Measurements from ENCODE around the gene VSIG8. TPM values are rescaled to one million over a fixed set of nuclear protein-coding genes. Genes with fewer than 3 reads are reported as not detected.
A peak's percentile ranks its signal among the peaks of the same experiment; 100 is the strongest.

VSIG8 gene
- total RNA-seq, 1 donor from 2014 or later: not detected

GRCh38 chr1:159856576-159856975 is 5.9 kb downstream of the VSIG8 start:
- DNase-seq (ENCODE audit: low spot score): no peak

- DNase-seq (ENCODE audit: low spot score): no peak
Observed at GRCh38 chr1:159855709-159856108, 6.7 kb downstream of the VSIG8 start.

DNA sequence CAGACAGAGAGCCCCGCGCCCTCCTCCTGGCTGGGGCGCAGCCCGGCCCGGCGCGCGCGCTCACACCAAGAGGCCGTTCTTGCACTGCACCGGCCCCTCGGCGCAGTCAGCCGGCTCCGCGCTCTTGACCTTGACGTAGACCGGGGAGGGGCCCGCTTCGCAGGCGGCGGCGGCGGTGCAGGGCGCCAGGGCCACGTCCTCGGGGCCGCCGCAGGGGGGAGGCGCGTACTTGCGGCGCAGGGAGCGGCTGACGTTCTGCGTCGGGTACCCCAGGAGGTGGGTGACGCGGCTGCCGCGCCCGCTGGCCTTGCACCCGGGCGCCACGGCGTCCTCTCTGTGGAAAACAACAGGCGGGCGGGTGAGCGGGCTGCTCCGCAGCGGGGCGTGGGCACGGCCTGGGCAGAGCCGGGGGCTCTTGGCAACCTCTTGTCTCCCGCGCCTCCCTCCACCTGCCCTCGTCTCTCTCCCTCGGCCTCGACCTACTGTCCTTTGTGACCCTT is 7.7 kb downstream of the VSIG8 start:
- DNase-seq (ENCODE audit: low spot score): peak; percentile 87

DNA sequence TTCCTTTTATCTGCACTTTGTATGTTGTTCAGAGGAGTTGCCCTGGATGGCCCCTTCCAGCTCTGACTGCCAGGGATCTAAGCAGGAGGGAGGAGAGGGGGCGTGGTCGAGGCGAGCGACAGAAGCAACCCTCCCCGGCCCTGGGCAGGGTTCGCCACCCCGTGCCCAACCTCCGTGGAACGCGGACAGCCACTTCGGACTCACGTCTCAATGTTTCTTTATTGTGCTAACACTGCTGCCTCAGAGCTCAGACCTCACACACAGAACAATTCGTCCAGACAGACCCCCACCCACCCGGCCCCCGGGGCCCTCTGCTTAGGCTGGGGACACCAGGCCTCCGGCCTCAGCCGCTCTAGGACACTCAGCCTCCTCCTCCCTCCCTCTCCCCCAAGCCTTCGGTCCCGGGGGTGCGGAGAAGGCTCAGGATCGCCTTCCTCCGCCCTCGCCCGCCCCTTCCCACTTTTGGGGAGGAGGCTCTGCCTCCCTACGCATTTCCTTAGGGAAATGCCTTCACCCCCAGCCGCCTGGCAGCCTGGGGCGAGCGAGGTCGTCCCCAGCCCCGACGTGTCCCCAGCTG is 8.3 kb downstream of the VSIG8 start:
- DNase-seq (ENCODE audit: low spot score): peak; percentile 82

GRCh38 chr1:159853417-159854115 is 8.9 kb downstream of the VSIG8 start:
- DNase-seq (ENCODE audit: low spot score): no peak

- DNase-seq (ENCODE audit: low spot score): no peak
Observed at GRCh38 chr1:159851407-159851806, 11.1 kb downstream of the VSIG8 start.

DNA sequence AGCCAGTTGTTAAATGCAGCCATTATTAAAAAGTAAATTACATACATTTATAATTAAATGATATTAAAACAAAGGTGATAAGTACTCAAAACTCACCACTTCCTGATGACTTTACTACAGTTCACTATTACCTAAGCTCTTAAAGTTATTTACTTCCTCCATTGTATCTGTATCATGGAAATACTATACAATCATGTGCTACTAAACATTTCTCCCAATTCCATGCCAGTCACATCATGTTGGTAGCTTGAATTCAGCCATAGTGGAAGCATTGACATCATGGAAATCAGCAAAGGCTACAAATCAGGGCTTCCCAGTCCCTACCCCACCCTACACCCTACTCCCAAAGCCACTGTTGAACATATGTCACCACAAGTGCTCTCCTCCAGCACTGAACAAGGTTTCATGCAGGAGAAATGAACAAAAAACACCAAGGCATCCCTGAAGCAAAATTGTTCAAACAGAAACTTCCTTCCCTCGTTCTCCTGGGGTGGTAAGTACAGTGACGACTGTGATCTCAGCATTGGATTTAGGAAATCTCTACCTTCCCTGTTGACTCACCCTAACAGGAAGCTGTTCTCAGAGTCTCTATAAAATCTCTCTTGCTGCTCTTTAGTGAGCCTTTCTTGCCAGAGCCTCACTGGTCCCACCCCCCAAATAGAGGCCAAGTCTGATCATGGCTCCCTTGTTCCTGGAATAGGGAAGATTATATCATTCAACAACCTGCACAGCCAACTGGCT is 12.7 kb downstream of the VSIG8 start:
- no peak for DNase-seq (ENCODE audit: low spot score)

DNA sequence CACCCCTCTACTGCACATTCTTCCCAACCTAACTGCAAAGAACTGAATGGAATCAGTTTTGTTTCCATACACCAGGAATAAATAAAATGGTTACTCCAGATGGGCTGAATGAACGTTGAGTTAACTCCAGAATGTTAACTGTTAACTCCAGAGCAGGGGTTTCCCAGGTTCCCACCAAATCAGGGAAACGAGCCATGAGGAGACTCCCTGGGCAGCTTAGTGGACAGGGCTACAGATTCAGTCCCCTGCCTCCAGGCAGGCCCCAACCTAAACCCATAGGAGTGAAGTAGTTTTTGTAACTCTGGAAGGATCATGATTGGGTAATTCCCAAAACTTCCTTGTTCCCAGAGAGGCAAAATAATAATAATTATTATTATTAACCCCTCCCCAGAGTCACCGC is 14.1 kb downstream of the VSIG8 start:
- no peak for DNase-seq (ENCODE audit: low spot score)

GRCh38 chr1:159847231-159847630 is 15.2 kb downstream of the VSIG8 start:
- no peak for DNase-seq (ENCODE audit: low spot score)

GRCh38 chr1:159845751-159846629 is 16.5 kb downstream of the VSIG8 start:
- no peak for DNase-seq (ENCODE audit: low spot score)

- no peak for DNase-seq (ENCODE audit: low spot score)
Observed at GRCh38 chr1:159843459-159843858, 19.0 kb downstream of the VSIG8 start.

DNA sequence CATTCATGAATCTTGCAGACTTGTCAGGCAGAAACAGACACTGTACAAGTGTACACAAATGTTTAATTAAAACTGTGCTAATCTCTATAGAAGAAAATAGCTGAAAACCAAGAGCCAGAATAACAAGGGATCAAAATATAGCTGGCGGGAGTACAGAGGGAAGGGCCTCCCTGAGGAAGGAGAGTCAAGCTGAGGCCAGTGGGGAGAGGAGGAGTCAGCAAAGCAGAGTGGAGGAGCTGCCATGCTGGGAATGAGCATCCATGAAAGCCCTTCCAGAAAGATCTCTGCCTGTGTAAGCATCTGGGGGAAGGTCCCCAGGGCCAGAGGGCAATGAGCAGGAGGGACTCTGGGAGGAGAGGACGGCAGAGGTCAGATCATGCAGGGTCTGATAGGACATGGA is 20.7 kb downstream of the VSIG8 start:
- no peak for DNase-seq (ENCODE audit: low spot score)

DNA sequence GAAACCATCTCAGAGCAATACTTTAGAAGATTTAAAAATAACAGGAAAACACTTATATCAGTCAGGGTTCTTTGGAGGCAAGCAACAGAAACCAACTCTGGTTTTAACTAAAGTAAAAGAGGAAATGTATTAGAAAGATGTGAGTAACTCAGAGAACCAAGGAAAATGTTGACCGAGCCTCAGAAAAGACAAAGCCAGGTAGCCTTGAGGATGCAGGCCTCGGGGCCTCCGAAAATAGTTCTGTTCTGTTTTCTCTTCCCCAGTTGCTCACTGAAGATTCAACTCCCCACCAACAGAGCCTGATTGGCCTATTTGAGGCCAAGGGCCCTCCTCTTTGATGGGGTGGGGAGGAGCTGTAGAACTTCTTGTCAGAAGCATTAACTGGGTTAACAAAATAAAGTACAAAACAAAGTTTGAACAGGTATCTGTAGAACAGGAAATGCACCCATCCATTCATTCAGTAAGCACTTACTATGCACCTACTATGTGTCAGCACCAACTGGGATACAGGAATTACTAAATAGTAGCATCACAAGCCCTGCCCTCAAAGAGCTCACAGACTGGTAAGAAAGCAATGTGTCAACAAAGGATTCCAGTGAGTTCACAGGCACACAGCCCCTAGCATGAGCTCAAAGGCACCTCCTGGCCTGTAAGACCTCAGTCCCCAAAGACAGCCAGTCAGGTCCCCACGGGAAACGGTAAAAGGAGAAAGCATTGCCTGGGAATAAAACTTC is 23.2 kb downstream of the VSIG8 start:
- no peak for DNase-seq (ENCODE audit: low spot score)

GRCh38 chr1:159838715-159839114 is 23.7 kb downstream of the VSIG8 start:
- no peak for DNase-seq (ENCODE audit: low spot score)

- DNase-seq (ENCODE audit: low spot score): no peak
Observed at GRCh38 chr1:159835862-159836525, 26.5 kb downstream of the VSIG8 start.

- DNase-seq (ENCODE audit: low spot score): no peak
Observed at GRCh38 chr1:159835356-159835755, 27.1 kb downstream of the VSIG8 start.

DNA sequence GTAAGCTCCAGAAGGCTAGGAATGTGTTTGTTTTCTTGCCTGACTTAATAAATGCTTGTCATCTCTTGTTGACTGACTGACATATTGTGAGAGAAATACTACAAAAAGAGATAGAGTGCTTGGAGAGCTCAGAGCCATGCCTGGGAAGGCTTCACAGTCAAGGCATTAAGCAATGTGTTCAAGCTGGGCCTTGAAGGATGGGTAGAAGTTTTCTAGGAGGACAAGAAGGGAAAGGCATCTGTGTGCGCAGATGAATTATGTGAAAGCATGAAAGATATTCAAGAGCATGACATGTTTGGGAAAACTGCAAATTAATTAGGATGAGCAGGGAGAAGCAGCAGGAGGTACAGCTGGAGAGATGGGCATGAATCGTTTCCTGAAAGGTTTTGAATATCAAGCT is 30.1 kb downstream of the VSIG8 start:
- DNase-seq (ENCODE audit: low spot score): no peak

DNA sequence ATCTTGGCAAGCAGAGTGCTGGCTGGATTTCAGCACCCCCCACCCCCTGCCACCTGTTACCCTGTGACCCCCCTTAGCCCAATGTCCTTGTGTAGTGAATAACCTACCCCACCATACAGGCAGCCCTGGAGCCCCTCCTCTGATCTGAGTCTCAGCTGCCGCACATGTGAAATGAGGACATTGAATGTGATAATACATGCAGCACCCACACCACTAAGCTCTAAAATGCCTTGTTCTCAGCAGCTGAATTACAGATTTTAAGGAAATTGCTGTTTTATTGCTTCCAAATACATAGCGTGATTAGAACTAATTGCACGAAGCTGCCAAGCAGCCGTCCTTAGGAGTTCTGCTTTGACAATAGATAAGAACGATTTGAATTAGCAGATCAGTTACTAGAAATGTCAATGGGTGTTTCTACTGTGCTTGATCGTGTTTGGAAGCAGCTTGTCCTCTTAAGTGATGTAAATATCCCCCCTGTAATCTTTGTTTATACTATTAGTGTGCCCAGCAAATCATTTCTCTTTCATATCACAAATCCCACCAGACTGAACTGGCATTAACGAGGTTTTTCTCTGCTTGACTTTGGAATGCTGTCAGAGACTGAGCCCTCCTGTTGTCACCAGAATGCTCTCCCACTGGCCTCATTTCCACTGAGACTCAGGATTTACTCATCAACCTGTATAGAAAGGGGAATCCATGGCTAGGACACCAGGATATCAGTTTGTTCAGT is 30.9 kb downstream of the VSIG8 start:
- DNase-seq (ENCODE audit: low spot score): no peak

DNA sequence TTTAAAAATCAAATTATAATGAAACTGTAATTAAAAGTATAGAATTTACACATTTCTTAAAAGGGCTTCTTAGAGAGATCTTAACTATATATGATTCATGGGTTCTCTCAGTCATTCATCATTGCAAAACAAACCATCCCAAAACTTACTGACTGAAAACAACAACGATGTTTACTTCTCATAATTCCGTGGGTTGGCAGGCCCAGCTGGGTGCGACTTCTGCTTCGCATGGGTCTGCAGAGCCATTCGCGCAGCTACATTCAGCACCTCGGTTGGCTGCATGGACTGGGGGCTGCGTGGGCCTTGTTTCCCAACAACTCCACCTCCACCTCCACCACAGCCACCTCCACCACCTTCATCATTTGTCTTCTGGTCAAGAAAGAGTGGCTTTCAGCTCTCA is 31.7 kb downstream of the VSIG8 start:
- DNase-seq (ENCODE audit: low spot score): no peak
